Thyroid gland (tissue), 4 donors: Measurements from ENCODE around the gene TNP2.

Experiments
- POLR2A ChIP-seq, 2 donors: fragments of 450-650 bp; IDR thresholded peaks; one replicate each; pipeline ENCODE4 v1.6.1; 2017; ENCODE audit warnings: antibody characterized with exemption in 2 of 2, mild to moderate bottlenecking in 2 of 2, moderate library complexity in 1 of 2
- TF ChIP-seq, protein P1 (sequence below), 6 experiments: fragments of 200-600 bp in 3 of 6; fragments of 450-650 bp in 3 of 6; sonication (generic) in 3 of 6; IDR thresholded peaks; one replicate each; pipeline ENCODE4 v1.5.1; 2016 to 2019; ENCODE audit warnings: antibody characterized with exemption in 6 of 6, mild to moderate bottlenecking in 2 of 6, inconsistent platforms in 1 of 6, moderate library complexity in 1 of 6

DNA sequence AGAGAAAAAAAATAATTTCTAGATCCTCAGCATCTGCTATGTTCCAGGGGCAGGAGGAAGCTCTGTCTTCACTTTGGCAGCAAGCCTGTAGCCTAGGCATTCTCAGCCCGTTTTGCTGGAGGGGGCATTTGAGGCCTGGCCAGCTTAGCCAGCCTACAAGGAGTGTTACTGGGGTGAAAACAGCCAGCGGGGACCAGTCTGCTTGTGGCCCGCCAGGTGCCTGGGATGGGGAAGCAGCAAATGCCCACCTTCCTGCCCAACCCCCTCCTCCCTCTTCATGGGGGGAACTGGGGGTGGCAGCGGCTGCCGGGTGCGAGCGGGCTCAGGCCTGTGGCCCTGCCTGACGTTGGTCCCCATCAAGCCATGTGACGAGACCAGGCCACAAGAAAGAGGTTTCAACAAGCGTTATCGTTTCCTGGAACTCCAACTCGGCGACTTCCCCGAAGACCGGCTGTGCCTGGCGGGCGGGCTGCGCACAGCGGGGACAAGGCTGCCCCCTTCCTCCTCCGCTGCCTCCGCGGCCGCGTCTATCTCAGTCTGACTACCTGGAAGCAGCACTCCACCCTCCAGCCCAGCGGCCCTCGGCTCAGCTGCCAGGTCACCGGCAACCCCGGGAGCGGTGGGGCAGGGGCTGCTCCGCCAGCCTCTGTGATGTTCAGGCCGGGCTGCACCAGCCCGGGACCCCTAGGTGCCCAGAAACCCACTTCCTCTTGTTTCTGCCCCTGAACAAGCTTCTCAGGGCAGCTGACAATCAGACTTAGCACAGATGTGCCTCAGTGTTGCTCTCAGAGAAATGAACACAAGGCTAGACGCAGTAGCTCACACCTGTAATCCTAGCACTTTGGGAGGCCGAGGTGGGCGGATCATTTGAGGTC is 36.0 kb downstream of the TNP2 start:
- TF ChIP-seq, protein P1, sequence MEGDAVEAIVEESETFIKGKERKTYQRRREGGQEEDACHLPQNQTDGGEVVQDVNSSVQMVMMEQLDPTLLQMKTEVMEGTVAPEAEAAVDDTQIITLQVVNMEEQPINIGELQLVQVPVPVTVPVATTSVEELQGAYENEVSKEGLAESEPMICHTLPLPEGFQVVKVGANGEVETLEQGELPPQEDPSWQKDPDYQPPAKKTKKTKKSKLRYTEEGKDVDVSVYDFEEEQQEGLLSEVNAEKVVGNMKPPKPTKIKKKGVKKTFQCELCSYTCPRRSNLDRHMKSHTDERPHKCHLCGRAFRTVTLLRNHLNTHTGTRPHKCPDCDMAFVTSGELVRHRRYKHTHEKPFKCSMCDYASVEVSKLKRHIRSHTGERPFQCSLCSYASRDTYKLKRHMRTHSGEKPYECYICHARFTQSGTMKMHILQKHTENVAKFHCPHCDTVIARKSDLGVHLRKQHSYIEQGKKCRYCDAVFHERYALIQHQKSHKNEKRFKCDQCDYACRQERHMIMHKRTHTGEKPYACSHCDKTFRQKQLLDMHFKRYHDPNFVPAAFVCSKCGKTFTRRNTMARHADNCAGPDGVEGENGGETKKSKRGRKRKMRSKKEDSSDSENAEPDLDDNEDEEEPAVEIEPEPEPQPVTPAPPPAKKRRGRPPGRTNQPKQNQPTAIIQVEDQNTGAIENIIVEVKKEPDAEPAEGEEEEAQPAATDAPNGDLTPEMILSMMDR (IDR thresholded peaks at IDR 0.05): no peak
- TF ChIP-seq POLR2A (IDR thresholded peaks at IDR 0.05): no peak
